Activated naive CD4-positive, alpha-beta T cell treated with anti-CD3 and anti-CD28 coated beads, Interleukin-2, amount 50 U/mL, for 24 hours (primary cell): ENCODE results near the gene TIAM2.
A peak's percentile ranks its signal among the peaks of the same experiment; 100 is the strongest.
"Not testable (repeated sequence)": the region's sequence is repeated elsewhere in the genome, so short reads cannot be mapped to it uniquely, and the experiment has no call there.

Experiments
- H3K27ac Mint-ChIP-seq: one replicate; pipeline ENCODE4 v1.8.0; 2021; ENCODE audit warnings: mild to moderate bottlenecking, mixed read lengths
- H3K27me3 Mint-ChIP-seq: one replicate; pipeline ENCODE4 v1.8.0; 2021; ENCODE audit warnings: mixed read lengths
- H3K36me3 Mint-ChIP-seq: one replicate; pipeline ENCODE4 v1.8.0; 2021; ENCODE audit warnings: mixed read lengths
- H3K4me1 Mint-ChIP-seq: one replicate; pipeline ENCODE4 v1.8.0; 2021; ENCODE audit warnings: mixed read lengths
- H3K4me3 Mint-ChIP-seq: one replicate; pipeline ENCODE4 v1.8.0; 2021; ENCODE audit warnings: mild to moderate bottlenecking, mixed read lengths
- H3K9me3 Mint-ChIP-seq: one replicate; pipeline ENCODE4 v1.8.0; 2021; ENCODE audit warnings: mixed read lengths

TIAM2 gene

DNA sequence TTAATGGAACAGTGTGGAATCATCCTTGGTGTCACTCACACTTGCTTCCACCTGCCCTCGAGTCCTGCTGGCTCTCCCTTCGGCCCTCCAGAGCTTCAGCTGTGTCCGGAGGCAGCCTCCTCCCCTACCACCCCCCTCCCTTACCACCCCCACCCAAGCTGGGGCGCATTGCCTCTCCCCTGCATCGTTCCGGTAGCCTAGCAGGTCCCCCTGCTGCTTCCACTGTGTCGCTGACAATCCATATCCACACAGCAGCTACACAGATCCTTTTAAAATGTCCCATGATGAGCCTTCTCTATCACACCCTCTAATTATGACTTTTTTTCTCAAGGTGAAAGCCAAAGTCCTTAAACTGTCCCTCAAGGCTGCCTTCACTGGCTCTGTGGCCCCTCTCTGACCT, 117.6 kb downstream of the TIAM2 start:
- Mint-ChIP-seq H3K4me3 (no peak overlapping the region), H3K9me3 (no peaks in the 10 kb centered on the region), H3K27me3 (no peaks in the 10 kb centered on the region), H3K36me3 (no peaks in the 10 kb centered on the region), H3K4me1 (peaks cover 21% of the 10 kb centered on the region), H3K27ac (no peak overlapping the region)

DNA sequence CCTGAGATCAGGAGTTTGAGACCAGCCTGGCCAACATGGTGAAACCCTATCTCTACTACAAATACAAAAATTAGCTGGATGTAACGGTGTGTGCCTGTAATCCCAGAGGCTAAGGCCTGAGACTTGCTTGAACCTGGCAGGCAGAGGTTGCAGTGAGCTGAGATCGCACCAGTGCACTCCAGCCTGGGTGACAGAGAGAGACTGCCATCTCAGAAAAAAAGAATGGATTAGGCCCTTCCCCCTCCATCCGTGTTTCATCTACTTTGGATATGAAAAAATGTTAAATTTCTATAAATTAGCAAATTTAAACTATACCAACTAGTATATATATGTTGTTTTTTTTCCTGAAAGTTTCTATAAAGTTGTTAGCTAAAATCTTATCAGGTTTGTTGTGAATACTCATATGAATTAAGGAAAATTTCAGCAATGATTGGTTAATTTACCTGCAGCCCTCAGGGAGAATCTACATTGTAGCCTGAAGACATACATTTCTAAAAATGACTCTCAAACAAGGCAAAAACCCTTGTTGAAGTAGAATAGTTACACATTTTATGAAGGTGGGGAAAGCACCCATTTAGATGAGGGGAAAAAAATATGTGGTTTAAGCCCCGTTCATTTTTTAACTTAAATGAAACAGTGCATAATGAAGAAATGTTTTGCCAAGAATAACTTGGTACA, 120.9 kb downstream of the TIAM2 start:
- peak overlapping the region; percentile 86 for H3K27ac Mint-ChIP-seq
- H3K27me3 Mint-ChIP-seq, result no peaks in the 10 kb centered on the region
- H3K4me3 Mint-ChIP-seq, result peak overlapping the region; percentile 44
- no peaks in the 10 kb centered on the region for H3K9me3 Mint-ChIP-seq
- H3K36me3 Mint-ChIP-seq, result no peaks in the 10 kb centered on the region
- peaks cover 21% of the 10 kb centered on the region for H3K4me1 Mint-ChIP-seq

GRCh38 chr6:155116571-155116910, 121.4 kb downstream of the TIAM2 start:
- no peaks in the 10 kb centered on the region for H3K36me3 Mint-ChIP-seq
- H3K9me3 Mint-ChIP-seq, result no peaks in the 10 kb centered on the region
- peak overlapping the region; percentile 44 for H3K4me3 Mint-ChIP-seq
- H3K27me3 Mint-ChIP-seq, result no peaks in the 10 kb centered on the region
- peak overlapping the region; percentile 86 for H3K27ac Mint-ChIP-seq
- peaks cover 21% of the 10 kb centered on the region for H3K4me1 Mint-ChIP-seq

DNA sequence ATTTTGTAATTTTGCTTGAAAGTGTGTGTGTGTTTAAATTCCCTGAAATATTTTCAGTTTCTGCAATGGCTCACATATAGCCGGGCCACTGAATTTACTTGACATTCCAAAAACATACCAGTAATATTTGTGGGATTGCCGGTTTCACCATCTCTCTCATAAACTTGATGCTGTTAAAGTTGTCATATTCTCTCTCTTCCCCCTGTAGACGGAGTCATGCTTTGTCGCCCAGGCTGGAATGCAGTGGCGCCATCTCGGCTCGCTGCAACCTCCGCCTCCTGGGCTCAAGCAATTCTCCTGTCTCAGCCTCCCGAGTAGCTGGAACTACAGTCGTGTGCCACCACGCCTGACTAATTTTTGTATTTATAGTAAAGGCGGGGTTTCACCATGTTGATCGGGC, 122.1 kb downstream of the TIAM2 start:
- H3K4me1 Mint-ChIP-seq, result peaks cover 18% of the 10 kb centered on the region
- H3K27ac Mint-ChIP-seq, result peak overlapping the region; percentile 51
- H3K36me3 Mint-ChIP-seq, result no peaks in the 10 kb centered on the region
- H3K27me3 Mint-ChIP-seq, result no peaks in the 10 kb centered on the region
- H3K9me3 Mint-ChIP-seq, result no peaks in the 10 kb centered on the region
- H3K4me3 Mint-ChIP-seq, result no peak overlapping the region

GRCh38 chr6:155117785-155118184, 122.7 kb downstream of the TIAM2 start:
- H3K27me3 Mint-ChIP-seq, result no peaks in the 10 kb centered on the region
- H3K36me3 Mint-ChIP-seq, result no peaks in the 10 kb centered on the region
- H3K27ac Mint-ChIP-seq, result peak overlapping the region; percentile 51
- H3K9me3 Mint-ChIP-seq, result no peaks in the 10 kb centered on the region
- H3K4me3 Mint-ChIP-seq, result no peak overlapping the region
- peaks cover 18% of the 10 kb centered on the region for H3K4me1 Mint-ChIP-seq

DNA sequence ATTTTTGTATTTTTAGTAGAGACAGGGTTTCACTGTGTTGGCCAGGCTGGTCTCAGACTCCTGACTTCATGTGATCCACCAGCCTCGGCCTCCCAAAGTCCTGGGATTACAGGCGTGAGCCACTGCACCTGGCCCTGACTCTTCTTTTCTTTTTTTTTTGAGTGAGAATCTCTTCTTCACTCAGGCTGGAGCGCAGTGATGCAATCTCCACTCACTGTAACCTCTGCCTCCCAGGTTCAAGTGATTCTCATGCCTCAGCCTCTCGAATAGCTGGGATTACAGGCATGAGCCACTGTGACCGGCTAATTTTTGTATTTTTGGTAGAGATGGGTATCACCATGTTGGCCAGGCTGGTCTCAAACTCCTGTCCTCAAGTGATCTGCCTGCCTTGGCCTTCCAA, 124.1 kb downstream of the TIAM2 start:
- not testable (repeated sequence) for H3K9me3 Mint-ChIP-seq, H3K4me3 Mint-ChIP-seq, H3K27me3 Mint-ChIP-seq, H3K36me3 Mint-ChIP-seq, H3K27ac Mint-ChIP-seq
- H3K4me1 Mint-ChIP-seq, result peaks cover 18% of the 10 kb centered on the region

- H3K9me3 Mint-ChIP-seq, result no peaks in the 10 kb centered on the region
- no peaks in the 10 kb centered on the region for H3K27me3 Mint-ChIP-seq
- no peaks in the 10 kb centered on the region for H3K36me3 Mint-ChIP-seq
- peaks cover 18% of the 10 kb centered on the region for H3K4me1 Mint-ChIP-seq
- no peak overlapping the region for H3K27ac Mint-ChIP-seq
- no peak overlapping the region for H3K4me3 Mint-ChIP-seq
Observed at GRCh38 chr6:155120034-155120433, 124.9 kb downstream of the TIAM2 start.

- Mint-ChIP-seq H3K9me3 (no peaks in the 10 kb centered on the region), H3K36me3 (no peaks in the 10 kb centered on the region), H3K27me3 (no peaks in the 10 kb centered on the region), H3K4me1 (peaks cover 17% of the 10 kb centered on the region), H3K27ac (no peak overlapping the region), H3K4me3 (no peak overlapping the region)
Observed at GRCh38 chr6:155121294-155121693, 126.2 kb downstream of the TIAM2 start.

DNA sequence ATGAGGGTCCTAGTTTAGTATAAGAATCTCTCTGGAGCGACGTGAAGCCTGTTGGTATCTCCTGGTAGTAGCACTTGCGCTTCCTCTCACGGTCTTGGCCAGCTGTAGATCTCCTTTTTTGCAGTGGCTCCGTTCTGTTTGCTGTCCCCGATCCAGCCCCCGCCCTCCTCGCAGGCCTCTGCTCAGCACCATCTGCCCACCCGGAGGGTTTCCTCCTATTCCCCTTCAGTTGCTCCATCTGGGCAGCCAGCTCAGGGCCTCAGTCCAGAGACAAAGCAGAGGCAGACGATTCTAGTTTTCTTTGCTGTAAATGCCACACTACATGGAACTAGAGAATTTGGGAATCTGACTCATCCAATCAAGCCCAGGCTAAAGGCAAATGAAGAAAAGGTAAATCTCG, 126.6 kb downstream of the TIAM2 start:
- peaks cover 13% of the 10 kb centered on the region for H3K4me1 Mint-ChIP-seq
- no peak overlapping the region for H3K27ac Mint-ChIP-seq
- H3K4me3 Mint-ChIP-seq, result no peak overlapping the region
- H3K27me3 Mint-ChIP-seq, result no peaks in the 10 kb centered on the region
- no peaks in the 10 kb centered on the region for H3K9me3 Mint-ChIP-seq
- no peaks in the 10 kb centered on the region for H3K36me3 Mint-ChIP-seq

DNA sequence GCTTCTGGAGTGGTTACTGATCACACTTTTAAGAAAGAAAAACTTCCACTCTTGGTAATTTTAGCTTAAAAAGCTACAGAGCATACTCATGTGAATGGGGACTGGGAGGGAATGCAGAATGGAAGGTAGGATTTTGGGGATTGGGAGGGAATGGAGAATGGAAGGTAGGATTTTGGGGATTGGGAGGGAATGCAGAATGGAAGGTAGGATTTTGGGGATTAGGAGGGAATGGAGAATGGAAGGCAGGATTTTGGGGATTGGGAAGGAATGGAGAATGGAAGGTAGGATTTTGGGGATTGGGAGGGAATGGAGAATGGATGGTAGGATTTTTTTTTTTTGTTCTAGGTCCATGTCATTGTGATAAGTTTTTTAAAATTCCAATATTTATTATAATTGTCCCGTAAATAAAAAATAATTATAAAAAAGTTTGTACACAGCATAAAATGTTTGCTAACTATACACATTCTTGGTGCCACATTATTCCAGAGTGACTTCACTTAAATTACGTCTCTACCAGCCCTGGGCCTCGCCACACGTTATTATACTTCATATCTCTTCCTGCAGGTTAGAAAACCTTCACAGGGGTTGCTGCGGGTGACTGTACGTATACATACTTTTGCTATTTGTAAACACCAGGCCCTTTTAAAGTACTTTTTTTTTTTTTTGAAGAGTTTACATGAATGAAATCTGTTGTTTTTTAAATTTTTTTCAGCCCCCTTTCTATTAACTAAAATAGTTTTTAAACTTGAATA, 127.3 kb downstream of the TIAM2 start:
- Mint-ChIP-seq H3K36me3 (no peaks in the 10 kb centered on the region), H3K4me3 (no peak overlapping the region), H3K27ac (no peak overlapping the region), H3K27me3 (no peaks in the 10 kb centered on the region), H3K4me1 (peaks cover 13% of the 10 kb centered on the region), H3K9me3 (no peaks in the 10 kb centered on the region)

DNA sequence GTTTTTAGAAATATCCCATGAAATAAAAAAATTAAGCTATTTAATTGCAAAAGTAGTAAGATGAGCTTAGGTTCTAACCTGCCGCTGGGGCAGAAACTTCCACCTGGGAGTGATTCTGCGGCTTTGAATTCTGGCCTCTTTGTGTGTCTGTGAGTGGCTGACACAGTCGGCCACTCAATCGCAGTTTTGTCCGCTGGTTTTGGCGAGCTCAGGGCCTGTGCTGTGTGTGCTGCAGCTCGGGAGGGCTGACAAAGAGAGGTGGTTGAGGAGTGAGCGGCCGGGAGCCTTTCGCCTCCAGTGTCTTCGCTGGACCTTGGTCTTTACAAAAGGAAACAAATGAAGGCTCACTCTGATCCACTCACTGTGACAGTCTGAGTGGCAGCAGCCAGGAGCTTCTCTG, 128.4 kb downstream of the TIAM2 start:
- Mint-ChIP-seq H3K36me3 (no peaks in the 10 kb centered on the region), H3K4me1 (peaks cover 9% of the 10 kb centered on the region), H3K4me3 (no peak overlapping the region), H3K27me3 (no peaks in the 10 kb centered on the region), H3K27ac (no peak overlapping the region), H3K9me3 (no peaks in the 10 kb centered on the region)

DNA sequence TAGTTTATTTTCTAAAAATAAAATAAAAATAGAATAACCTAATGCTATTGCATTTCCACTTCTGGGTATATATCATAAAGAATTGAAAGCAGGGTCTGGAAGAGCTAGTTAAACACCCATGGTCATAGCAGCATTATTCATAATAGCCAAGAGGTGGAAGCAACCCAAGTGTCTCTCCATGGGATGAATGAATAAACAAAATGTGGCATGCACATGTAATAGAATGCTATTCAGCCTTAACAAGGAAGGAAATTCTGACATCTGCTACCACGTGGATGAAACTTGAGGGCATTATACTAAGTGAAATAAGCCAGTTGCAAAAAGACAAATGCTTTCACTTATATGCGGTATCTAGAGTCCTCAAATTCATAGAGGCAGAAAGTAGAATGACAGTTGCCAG, 130.8 kb downstream of the TIAM2 start:
- Mint-ChIP-seq H3K4me1 (peaks cover 19% of the 10 kb centered on the region), H3K4me3 (no peak overlapping the region), H3K27ac (peak overlapping the region; percentile 78), H3K27me3 (no peaks in the 10 kb centered on the region), H3K36me3 (peaks cover 5% of the 10 kb centered on the region), H3K9me3 (no peaks in the 10 kb centered on the region)

GRCh38 chr6:155126727-155127439, 131.8 kb downstream of the TIAM2 start:
- Mint-ChIP-seq H3K9me3 (no peaks in the 10 kb centered on the region), H3K4me3 (no peak overlapping the region), H3K36me3 (peaks cover 5% of the 10 kb centered on the region), H3K27me3 (no peaks in the 10 kb centered on the region), H3K4me1 (peaks cover 20% of the 10 kb centered on the region), H3K27ac (peak overlapping the region; percentile 51)

GRCh38 chr6:155128977-155129376, 133.9 kb downstream of the TIAM2 start:
- Mint-ChIP-seq H3K27me3 (no peaks in the 10 kb centered on the region), H3K36me3 (peaks cover 5% of the 10 kb centered on the region), H3K9me3 (no peaks in the 10 kb centered on the region), H3K4me3 (no peak overlapping the region), H3K27ac (no peak overlapping the region), H3K4me1 (peaks cover 20% of the 10 kb centered on the region)

DNA sequence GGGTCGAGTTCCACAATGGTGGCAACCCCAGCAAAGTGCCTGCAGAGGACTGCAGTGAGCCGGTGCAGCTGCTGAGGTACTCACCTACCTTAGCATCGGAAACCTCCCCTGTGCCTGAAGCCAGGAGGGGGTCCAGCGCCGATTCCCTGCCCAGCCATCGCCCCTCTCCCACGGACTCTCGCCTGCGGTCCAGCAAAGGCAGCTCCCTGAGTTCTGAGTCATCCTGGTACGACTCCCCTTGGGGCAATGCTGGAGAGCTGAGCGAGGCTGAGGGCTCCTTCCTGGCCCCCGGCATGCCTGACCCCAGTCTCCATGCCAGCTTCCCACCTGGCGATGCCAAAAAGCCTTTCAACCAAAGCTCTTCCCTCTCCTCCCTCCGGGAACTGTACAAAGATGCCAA, 134.6 kb downstream of the TIAM2 start:
- Mint-ChIP-seq H3K36me3 (peaks cover 5% of the 10 kb centered on the region), H3K4me1 (peaks cover 20% of the 10 kb centered on the region), H3K27me3 (no peaks in the 10 kb centered on the region), H3K27ac (peak overlapping the region; percentile 90), H3K9me3 (no peaks in the 10 kb centered on the region), H3K4me3 (peak overlapping the region; percentile 40)

GRCh38 chr6:155130161-155130853, 135.2 kb downstream of the TIAM2 start:
- H3K4me3 Mint-ChIP-seq, result peak overlapping the region; percentile 40

More at GRCh38 chr6:155130161-155130853, 135.2 kb downstream of the TIAM2 start:
- Mint-ChIP-seq H3K9me3 (no peaks in the 10 kb centered on the region), H3K27ac (peak overlapping the region; percentile 90), H3K36me3 (peaks cover 5% of the 10 kb centered on the region), H3K27me3 (no peaks in the 10 kb centered on the region), H3K4me1 (peaks cover 20% of the 10 kb centered on the region)
